GM19328 (cell line): Measurements from ENCODE around the gene LARP1.
"Not testable (repeated sequence)": the region's sequence is repeated elsewhere in the genome, so short reads cannot be mapped to it uniquely, and the experiment has no call there.

Experiments used
- ATAC-seq: cut with Tn5 transposase; IDR thresholded peaks from one replicate; pipeline ENCODE4 v1.9.1; 2021; ENCODE audit warnings: mild to moderate bottlenecking, moderate library complexity; ENCODE audit not compliant: unreplicated experiment

Gene LARP1

DNA sequence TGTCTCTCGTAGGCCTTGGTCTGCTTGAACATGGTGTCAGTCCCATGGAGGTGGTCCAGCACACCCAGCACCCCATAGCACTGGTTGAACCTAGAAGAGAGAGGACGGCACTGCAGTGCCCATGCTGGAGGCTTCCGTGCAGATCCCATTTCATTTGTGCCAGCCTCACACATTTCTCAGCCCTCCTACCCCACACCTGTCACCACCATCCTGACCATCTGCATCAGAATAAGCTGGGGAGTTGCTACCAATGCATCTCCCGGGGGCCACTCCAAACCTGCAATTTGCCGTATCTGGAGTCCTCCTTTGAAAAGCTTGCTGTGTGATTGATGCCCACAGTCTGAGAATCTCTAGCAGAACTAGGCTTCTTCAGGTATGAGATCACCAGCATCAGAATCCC lies 65.2 kb downstream of the LARP1 start:
- ATAC-seq: no peak

DNA sequence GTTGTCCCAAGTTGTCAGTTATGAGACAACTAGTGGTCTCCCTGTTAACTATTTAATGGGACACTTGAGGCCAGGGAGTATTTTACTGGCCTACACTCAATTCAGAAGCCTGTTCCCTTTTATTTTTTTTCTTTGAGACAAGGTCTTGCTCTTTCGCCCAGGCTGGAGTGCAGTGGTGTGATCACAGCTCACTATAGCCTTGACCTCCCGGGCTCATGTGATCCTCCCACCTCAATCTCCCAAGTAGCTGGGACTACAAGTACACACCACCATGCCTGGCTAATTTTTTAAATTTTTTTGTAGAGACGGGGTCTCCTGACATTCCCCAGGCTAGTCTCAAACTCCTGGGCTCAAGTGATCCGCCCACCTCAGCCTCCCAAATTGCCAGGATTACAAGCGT lies 67.7 kb downstream of the LARP1 start:
- not testable (repeated sequence) for ATAC-seq

GRCh38 chr5:154823605-154824004 lies 68.4 kb downstream of the LARP1 start:
- ATAC-seq: no peak

DNA sequence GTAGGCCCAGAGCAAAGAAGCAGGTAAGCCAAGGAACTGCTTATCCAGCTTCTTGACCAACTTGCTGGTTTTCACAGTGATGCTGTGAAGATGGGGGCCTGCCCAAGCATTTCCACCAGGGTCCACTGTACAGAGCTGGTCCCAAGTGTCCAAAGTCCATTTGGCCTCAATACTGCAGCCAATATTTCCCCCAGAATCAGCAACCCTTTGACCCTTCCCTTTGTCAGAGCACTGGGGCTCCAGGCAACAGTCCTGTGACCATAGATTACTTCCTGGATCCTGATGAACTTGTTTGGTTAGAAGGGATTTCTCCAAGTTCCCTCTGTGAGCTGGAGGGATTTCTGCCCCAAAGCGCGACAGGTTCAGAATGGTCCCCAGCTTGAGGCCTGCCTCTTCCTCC lies 68.9 kb downstream of the LARP1 start:
- ATAC-seq: no peak

GRCh38 chr5:154829181-154829588 lies 74.0 kb downstream of the LARP1 start:
- no peak for ATAC-seq

- no peak for ATAC-seq
These were observed 74.5 kb downstream of the LARP1 start for GRCh38 chr5:154829589-154830218.

- no peak for ATAC-seq
These were observed 75.0 kb downstream of the LARP1 start for GRCh38 chr5:154830219-154830595.

GRCh38 chr5:154830596-154830995 lies 75.4 kb downstream of the LARP1 start:
- ATAC-seq: no peak

- ATAC-seq: no peak
These were observed 76.3 kb downstream of the LARP1 start for GRCh38 chr5:154831451-154831850.

DNA sequence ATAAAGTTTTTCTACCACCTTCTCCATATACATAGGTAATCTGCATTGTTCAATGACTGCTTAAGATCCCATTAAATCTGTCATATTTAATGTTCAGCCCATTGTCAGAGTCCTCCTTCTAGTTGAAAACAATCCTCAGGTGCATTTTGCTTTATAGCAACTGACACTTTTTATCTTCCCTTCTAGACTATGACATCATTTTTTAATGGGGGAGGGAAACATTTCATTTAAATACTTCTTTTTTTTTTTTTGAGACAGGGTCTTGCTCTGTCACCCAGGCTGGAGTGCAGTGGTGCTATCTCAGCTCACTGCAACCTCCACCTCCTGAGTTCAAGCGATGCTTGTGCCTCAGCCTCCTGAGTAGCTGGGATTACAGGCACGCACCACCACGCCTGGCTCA lies 77.6 kb downstream of the LARP1 start:
- not testable (repeated sequence) for ATAC-seq

DNA sequence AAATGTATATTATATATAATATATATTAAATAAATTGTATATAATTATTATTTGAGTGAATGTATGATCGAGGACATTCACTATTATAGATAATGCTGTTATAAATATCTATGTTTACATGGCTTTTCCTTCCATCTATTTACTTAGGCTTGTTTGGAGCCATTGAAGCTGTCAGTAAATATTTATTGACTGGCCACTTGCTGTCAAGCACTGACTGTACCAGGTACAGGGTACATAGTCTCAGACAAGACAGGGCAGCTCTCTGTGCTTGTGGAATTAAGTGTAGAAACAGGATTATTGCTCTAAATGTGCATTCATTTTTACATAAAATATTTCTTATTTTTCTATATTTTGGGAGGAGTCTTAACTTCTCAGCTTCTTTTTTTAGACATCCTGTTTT lies 78.9 kb downstream of the LARP1 start:
- ATAC-seq: no peak

- ATAC-seq: not testable (repeated sequence)
These were observed 80.5 kb downstream of the LARP1 start for GRCh38 chr5:154835701-154836052.

DNA sequence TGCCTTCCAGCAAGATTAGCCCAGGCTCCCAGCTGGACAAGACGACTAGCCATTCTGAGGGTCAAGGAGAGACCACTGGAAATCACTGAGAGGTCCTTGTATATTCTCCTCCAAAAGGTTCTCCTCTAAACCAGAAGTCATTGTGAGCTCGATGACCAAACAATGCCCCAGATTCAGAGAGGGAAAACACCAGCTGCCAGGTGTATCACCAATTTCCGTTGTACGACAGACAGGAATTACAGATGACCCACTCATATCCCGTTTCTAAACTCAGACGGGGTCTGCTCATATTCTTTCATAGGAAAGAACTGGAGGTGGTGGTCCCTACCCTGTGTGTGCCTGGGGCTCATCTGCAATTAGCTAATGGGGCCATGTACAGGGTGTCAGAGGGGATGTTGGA lies 81.0 kb downstream of the LARP1 start:
- no peak for ATAC-seq

DNA sequence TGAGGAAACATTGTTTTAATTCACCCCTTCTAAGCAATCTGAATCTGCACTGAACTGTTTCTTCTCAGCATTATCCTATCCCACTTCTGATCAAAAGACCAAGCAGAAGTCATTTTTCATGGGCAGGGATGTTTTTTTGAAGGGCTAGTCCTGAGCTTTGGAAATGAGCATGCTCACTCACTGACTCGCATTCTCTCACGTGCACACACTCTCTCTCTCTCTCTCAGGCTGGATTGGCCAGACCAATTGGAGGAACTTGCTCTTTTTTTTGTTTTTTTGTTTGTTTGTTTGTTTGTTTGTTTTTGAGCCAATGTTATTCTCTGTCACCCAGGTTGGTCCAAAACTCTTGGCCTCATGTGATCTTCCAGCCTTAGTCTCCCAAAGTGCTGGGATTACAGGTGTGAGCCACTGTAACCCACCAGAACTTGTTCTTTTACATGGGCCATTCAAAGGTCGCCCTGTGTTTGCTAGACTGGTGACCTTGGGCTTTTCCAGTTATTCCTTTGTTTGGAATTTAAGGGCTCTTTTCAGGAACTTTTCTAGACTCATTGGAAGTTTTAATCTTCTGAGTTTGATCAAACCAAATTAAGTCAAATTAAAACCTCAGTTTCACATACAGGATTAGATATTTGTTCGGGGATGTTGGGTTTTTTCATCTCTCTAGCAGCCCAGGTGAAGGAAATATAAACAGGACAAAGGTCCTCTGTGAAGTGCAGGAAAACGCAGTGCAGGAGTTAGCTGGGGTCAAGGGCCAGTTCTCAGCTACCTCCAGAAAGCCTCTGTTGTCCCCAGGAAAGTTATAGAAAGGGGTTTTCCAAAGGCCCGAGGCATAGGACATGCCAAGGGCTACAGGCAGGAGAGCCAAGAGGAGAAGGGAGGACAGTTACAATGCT lies 82.1 kb downstream of the LARP1 start:
- no peak for ATAC-seq

DNA sequence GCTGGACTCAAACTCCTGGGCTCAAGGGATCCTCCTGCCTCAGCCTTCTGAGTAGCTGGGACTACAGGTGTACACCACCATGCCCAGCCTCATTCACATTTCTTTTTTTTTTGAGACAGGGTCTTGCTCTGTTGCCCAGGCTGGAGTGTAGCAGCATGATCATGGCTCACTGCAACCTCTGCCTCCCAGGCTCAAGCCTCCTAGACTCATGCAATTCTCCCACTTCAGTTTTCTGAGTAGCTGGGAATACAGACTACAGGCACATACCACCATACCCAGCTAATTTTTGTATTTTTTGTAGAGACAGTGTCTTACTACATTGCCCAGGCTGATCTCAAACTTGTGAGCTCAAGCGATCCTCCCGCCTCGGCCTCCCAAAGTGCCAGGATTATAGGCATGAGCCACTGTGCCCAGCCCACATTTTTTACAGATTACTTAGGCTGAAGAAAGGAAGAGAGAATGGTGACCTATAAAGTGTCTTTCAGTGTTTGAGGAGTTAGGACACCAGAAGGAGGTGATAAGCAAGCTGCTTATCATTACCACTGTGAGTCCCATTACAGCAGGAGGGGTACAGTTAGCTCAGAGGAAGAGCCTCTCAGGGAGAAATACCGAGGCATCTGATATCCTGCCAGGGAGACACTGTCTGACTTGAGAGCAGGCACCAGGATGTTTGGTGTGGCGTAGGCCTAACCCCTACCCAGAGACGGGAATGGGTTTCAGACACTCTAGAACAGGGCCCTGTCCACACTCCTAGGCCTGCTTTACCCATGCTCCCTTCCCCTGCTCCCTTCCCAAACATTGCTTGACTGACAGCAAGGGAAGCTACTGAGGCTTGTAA lies 85.5 kb downstream of the LARP1 start:
- no peak for ATAC-seq

DNA sequence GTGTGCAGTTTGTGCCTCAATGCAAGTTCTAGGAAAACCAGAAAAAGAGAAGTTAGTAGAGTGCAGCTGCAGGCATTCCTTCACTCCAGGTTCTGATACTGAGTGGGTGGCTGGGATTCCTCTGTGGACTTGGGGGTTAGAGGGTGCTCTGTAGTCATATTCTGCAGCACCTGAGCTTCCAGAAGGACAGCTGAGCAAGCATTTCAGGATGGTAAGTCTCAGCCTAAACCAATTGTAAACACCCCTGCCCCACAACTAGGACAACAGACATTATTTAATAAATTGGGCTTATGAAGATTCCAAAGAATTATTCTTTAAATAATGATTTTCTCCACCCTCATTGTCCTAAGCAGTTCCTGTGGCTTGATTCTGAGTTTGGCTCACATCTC lies 86.1 kb downstream of the LARP1 start:
- no peak for ATAC-seq

- no peak for ATAC-seq
These were observed 87.7 kb downstream of the LARP1 start for GRCh38 chr5:154842689-154843530.

- no peak for ATAC-seq
These were observed 89.6 kb downstream of the LARP1 start for GRCh38 chr5:154844809-154845208.

DNA sequence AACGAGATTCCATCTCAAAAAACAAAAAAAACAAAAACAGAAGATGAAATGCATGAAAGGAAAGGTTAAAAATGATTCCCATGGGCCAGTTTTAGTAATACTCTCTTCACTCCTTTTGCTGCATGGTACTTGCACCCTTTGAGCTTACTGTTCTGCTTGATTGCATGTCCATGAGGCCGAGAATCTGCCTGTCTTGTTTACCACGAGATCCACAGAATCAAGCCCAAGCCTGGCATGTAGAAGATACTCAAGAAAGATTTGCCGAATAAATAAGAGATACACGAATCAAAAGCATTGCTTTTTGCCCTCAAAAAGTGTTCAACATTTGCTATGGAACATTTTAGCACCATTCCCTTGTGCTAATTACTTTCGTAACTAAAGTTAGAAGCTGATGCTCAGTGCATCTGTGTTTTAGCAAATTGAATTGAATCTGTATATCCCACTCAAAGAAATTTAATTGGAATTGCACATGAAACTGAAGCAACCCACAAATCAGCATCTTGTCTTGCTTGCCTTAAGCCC lies 94.1 kb downstream of the LARP1 start:
- no peak for ATAC-seq

- no peak for ATAC-seq
These were observed 94.6 kb downstream of the LARP1 start for GRCh38 chr5:154849791-154850201.
